IPS-11a (cell line): ENCODE measurements around the gene KRTAP10-3.

Experiments
- H3K4me3 ChIP-seq: one replicate; pipeline ENCODE4 v1.5.1; 2013; ENCODE audit warnings: low read depth, low read length, control low read depth

The KRTAP10-3 gene

GRCh38 chr21:44530221-44530902 lies 28.2 kb downstream of the KRTAP10-3 start:
- no peak overlapping the region for H3K4me3 ChIP-seq

DNA sequence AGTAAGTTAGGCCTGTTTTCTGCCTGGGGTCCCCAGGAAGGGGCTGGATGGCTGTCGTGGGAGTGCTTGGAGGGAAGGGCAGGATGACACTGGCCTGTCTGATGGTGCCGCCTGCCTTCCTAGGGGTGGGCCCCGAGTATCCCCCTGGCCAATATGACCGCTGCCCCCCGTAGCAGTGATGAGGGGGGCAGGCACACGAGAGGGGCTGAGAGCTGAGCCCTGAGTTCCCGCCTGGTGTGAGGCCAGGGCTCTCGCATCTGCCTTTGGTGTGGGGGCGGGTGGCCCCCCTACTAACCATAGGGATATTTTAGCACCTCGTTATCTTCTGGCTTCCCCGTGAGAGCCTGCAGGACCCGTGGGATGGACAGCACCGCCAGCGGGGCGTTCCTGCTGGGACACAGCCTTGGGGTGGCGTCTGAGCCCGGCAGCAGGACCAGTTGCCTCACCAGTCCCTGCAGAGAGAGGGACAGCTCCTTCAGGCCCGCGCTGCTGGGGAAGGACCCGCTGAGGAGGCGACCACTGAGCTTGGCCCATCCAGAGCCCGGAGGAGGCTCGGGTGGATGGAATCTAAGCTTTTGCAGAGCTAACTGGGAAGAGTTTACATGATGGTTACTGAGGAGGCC lies 29.0 kb downstream of the KRTAP10-3 start:
- H3K4me3 ChIP-seq = no peak overlapping the region

DNA sequence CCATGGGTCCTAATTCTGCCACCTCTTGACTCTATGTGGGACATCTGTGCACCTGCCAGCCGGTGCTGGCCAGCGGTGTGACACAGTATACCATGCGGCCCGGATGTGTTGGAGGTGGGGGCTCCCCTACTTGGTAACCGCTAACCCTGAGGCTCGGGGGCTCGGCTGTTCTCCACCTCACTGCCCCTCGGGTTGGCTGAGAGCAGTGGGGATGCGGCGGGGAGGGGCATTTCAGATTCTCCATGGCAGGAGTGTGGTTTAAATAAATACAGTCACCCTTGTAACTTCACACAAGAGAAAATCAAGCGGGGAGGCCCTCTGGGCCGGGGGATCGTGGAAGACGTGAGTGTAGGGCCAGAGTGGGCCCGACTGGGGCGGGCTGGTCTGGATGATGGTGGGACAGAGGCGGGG lies 29.6 kb downstream of the KRTAP10-3 start:
- no peak overlapping the region for H3K4me3 ChIP-seq

- H3K4me3 ChIP-seq = no peak overlapping the region
Measured at GRCh38 chr21:44528634-44528995, 30.0 kb downstream of the KRTAP10-3 start.

DNA sequence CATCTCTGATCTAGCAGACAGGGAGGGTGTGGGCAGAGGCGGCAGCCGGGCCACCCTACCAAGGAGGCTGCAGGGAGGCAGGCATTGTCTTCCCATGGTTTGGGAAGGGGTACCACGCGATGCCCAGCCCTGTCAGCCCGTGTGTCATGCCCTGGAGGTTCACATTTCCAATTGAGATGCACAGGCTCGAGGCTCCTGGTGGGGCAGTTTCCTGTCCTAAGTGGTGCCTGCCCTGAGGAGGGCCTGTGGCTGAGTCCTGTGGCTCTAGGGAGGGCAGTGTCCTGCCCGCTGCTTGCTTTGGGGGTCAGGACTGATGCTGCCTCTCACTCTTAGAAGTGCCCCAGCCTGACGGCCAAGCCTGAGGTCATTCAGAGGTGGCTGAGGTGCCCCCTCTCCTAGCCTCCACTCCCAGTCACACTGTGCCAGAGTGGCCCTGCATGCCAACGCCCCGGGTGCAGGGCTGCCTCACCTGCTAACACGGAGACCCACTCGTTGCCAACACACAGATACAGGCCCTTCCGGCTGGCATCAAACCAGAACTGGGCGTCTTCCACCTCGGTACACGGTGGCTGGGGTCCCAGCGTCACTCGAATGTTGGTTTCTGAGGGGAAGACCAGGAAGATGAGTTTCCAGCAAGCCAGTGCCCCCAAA lies 30.5 kb downstream of the KRTAP10-3 start:
- no peak overlapping the region for H3K4me3 ChIP-seq

DNA sequence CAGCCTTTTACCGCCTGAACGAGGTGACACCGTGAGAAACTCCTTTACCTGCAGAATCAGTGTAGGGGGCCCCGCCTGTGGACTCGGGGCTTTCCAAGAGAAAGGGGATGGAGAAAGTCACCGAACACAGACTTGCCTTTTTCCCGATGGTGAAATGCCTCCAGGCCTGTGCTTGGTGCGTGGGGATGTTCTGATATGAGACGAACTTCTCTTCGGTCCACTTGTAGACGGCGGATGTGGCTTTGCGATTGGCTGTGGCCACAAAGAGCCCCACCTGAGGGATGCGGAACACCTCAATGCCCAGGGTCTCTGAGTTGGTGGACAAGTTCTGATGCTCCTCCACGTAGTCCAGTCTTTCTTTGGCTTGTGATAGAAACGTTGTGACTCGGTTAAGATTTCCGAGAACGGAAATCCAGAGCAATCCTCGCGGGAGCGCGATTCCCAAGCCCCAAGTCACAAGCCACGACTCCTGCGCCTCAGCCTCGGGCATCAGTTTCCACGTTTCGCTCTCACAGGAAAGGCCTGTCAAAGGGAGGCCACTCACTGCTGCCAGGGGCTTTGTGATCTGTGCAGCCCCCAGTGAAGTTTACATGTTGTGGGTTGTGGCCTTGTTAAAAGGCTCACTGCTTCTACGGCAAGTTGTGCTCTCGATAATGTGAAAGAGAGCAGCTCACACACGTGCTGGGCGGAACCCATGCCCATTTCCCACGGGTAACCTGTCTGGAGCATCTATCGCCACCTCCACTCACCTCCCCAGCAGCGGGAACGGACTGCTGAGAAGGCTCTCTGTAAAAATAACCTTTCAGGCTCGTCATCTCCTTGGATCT lies 31.2 kb downstream of the KRTAP10-3 start:
- H3K4me3 ChIP-seq = no peak overlapping the region

GRCh38 chr21:44526096-44526997 lies 32.2 kb downstream of the KRTAP10-3 start:
- H3K4me3 ChIP-seq = no peak overlapping the region

GRCh38 chr21:44525391-44526095 lies 33.1 kb downstream of the KRTAP10-3 start:
- H3K4me3 ChIP-seq = no peak overlapping the region

DNA sequence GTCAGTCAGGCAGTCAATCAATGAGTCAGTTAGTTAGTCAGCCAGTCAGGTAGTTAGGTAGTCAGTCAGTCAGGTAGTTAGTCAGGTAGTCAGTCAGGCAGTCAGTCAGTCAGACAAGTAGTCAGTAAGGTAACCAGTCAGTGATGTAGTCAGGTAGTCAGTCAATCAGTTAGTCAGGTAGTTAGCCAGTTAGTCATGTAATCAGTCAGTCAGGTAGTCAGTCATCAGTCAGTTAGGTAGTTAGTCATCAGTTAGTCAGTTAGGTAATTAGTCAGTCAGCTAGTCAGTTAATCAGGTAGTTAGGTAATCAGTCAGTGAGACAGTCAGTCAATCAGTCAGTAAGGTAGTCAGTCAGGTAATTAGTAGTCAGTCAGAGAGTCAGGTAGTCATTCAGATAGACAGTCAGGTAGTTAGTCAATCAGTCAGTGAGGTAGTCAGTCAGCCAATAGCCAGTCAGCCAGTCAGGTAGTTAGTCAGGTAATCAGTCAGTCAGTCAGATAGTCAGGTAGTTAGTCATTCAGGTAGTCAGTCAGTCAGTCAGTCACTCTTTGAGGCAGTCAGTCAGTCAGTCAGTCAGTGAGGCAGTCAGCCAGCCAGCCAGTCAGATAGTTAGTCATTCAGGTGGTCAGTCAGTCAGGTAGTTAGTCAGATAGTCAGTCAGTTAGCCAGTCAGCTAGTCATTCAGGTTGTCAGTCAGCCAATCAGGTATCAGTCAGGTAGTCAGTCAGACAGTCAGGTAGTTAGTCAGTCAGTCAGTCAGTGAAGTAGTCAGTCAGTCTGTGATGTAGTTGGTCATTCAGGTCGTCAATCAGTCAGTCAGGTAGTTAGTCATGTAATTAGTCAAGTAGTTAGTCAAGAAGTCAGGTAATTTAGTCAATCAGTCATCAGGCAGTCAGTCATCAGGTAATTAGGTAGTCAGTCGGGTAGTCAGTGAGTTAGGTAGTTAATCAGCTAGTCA lies 33.9 kb downstream of the KRTAP10-3 start:
- H3K4me3 ChIP-seq = no peak overlapping the region

DNA sequence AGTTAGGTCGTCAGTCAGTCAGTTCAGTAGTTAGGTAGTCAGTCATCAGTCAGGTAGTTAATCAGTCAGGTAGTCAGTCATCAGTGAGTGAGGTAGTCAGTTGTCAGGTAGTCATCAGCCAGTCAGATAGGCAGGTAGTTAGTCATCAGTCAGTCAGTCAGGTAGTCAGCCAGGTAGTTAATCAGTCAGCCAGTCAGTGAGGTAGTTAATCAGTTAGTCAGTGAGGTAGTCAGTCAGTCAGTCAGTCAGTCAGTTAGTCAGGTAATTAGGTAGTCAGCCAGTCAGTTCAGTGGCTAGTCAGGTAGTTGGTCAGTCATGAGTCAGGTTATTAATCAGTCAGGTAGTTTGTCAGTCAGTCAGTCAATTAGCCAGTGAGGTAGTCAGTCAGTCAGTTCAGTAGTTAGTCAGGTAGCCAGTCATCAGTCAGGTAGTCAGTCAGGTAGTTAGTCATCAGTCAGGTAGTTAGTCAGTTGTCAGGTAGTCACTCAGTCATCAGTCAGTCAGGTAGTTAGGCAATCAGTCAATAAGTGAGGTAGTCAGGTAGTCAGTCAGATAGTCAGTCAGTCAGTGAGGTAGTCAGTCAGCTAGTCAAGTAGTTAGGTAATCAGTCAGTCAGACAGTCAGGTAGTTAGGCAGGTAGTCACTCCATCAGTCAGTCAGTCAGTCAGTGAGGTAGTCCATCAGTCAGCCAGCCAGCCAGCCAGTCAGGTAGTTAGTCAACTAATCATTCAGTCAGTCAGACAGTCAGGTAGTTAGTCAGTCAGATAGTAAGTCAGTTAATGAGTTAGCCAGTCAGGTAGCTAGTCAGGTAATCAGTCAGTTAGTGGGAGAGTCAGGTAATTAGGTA lies 34.8 kb downstream of the KRTAP10-3 start:
- H3K4me3 ChIP-seq = no peak overlapping the region

- H3K4me3 ChIP-seq = no peak overlapping the region
Measured at GRCh38 chr21:44522753-44523204, 35.8 kb downstream of the KRTAP10-3 start.

DNA sequence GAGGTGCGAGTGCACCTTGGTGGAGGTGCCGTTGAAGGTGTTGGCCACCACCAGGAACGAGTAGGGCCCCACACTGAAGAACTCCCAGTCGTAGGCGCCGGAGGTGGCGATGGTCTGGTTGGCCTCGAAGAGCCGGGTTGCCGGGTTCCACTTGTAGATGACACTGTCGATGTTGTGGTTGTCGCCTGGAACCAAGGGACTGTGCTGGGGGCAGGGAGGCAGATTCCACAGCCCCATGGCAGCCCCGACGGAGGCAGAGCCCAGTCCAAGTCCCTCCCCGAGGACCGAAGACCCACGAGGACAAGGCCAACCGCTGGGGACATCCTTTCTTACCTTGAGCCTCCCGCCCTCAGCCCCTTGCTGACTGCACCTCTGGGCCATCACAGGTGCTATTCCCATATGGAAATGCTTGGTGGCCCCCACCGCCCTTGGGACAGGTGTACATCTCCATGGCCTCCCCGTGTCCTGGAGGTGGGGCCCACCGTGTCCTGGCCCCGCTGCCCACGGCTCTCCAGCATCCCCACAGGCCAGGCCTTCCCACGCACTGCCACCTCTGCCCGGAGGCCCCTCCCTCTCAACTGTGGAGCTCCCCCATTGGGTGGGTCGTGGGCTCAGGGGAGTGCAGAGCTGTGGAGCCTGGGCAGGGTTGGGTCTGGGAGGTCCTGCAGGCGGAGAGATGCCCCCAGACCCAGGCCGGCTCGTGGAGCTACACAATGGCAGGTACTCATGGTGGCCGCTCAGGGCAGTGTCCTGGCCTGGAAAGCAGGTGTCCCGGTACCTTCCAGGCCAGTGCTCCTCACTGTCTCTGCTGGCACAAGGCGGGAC lies 36.5 kb downstream of the KRTAP10-3 start:
- no peak overlapping the region for H3K4me3 ChIP-seq

DNA sequence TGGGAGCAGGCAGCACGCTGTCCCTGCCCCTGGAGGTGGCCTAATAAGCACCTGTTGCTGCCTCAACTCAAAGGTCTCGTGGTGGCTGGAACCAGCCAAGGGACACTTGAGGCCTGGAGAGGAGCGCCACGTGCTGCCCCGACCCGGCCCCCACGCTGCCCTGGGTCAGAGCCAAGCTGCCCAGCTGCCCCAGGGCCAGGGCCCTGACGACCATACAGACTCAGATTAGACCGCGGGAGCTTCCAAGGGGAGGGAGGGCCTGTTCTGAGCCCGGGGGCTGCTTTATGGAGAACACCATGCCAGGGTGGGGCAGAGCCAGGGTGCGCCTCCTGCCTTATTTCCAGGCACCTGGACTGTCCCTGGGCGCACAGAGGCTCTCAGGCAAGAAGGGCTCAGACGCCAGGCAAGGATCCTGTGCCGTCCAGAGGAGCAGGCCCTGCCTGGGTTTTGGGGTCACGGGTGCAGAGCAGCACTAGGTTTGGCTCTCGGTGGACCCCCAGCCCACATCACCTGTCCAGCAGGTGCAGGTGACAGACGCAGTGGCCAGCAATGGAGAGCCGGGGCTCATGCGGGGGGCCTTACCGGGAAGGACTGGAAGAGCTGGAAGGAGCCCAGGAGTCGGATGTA lies 37.2 kb downstream of the KRTAP10-3 start:
- no peak overlapping the region for H3K4me3 ChIP-seq

GRCh38 chr21:44520326-44521300 lies 38.0 kb downstream of the KRTAP10-3 start:
- no peak overlapping the region for H3K4me3 ChIP-seq
